ENCODE results near the gene TMEM140.

The TMEM140 gene

DNA sequence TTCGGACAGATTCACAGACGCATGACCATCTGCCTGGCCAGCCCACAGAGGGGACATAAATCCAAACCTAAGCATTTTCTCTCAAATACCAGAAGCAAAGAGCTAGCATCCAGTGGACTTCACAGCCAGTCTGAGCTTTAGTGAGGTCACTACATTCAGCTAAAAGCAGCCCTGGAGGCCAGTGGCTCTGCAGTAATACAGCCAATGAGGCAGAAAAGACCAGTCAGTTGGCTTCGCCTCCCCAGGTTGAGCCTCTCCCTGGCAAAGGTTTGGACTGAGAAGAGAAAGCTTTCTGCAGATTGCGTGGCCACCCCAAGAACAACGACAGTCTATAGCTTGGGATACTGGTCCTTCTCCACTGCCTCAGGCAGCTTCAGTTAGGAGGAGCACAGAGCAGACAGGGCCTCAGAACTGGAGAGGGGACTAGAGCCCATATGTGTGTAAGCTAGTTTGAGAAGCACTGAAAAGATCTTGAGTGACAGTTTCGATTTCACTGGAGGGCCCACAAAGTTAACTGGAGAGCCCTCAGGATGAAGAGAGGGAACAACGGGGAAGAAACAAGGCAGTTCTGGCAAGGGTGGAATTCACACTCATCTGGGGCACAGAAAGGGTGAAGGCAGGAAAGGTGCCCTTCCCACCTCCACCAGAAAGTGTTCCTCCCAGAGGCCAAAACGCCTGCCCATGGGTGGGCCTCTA, 59.7 kb downstream of the TMEM140 start:
- no peak overlapping the region for H3K4me3 ChIP-seq (ENCODE audit: control insufficient read depth, low read depth, low read length)
- no peak for DNase-seq (ENCODE audit: low read depth)
- TF ChIP-seq, protein P1, sequence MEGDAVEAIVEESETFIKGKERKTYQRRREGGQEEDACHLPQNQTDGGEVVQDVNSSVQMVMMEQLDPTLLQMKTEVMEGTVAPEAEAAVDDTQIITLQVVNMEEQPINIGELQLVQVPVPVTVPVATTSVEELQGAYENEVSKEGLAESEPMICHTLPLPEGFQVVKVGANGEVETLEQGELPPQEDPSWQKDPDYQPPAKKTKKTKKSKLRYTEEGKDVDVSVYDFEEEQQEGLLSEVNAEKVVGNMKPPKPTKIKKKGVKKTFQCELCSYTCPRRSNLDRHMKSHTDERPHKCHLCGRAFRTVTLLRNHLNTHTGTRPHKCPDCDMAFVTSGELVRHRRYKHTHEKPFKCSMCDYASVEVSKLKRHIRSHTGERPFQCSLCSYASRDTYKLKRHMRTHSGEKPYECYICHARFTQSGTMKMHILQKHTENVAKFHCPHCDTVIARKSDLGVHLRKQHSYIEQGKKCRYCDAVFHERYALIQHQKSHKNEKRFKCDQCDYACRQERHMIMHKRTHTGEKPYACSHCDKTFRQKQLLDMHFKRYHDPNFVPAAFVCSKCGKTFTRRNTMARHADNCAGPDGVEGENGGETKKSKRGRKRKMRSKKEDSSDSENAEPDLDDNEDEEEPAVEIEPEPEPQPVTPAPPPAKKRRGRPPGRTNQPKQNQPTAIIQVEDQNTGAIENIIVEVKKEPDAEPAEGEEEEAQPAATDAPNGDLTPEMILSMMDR (IDR thresholded peaks at IDR 0.05; ENCODE audit: control insufficient read depth, insufficient read depth, low read depth, low read length, missing control alignments): no peak

- TF ChIP-seq, protein P1 (IDR thresholded peaks at IDR 0.05; ENCODE audit: control insufficient read depth, insufficient read depth, low read depth, low read length, missing control alignments): no peak
- DNase-seq (ENCODE audit: low read depth): no peak
- no peak overlapping the region for H3K4me3 ChIP-seq (ENCODE audit: control insufficient read depth, low read depth, low read length)
These were observed 60.4 kb downstream of the TMEM140 start for GRCh38 chr7:135208102-135208793.

DNA sequence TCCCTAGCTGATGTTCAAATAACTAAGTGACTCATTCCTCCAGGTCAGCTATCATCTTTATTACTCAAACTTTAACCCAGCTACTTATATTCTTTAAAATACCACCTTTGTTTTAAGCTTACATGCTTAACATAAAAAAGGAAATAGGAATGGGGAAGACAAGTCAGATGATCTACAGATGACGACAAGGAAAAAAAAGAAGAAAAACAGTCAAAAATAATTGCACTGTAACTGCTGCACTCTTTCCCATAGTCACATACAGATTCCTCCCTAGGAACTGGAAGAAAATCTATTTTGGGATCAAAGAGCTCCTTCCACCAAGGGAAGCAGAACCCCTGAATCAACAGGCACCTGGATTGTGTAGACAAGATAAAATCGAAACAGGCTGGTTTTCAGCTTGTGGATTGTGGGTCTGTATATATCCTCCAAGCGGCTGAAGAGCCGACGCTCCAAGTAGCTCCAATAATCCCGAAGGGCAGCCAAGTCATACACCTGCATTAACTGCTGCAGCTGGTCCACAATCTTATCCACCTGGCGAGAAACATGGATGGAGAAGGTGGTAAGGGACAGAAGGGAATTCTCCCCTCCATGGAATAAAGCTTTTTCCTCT, 61.5 kb downstream of the TMEM140 start:
- TF ChIP-seq, protein P1 (IDR thresholded peaks at IDR 0.05; ENCODE audit: control insufficient read depth, insufficient read depth, low read depth, low read length, missing control alignments): no peak
- no peak overlapping the region for H3K4me3 ChIP-seq (ENCODE audit: control insufficient read depth, low read depth, low read length)
- DNase-seq (ENCODE audit: low read depth): no peak

- TF ChIP-seq, protein P1 (IDR thresholded peaks at IDR 0.05; ENCODE audit: control insufficient read depth, insufficient read depth, low read depth, low read length, missing control alignments): no peak
- H3K4me3 ChIP-seq (ENCODE audit: control insufficient read depth, low read depth, low read length): peak overlapping the region; percentile 73
- no peak for DNase-seq (ENCODE audit: low read depth)
These were observed 63.0 kb downstream of the TMEM140 start for GRCh38 chr7:135210888-135211178.

DNA sequence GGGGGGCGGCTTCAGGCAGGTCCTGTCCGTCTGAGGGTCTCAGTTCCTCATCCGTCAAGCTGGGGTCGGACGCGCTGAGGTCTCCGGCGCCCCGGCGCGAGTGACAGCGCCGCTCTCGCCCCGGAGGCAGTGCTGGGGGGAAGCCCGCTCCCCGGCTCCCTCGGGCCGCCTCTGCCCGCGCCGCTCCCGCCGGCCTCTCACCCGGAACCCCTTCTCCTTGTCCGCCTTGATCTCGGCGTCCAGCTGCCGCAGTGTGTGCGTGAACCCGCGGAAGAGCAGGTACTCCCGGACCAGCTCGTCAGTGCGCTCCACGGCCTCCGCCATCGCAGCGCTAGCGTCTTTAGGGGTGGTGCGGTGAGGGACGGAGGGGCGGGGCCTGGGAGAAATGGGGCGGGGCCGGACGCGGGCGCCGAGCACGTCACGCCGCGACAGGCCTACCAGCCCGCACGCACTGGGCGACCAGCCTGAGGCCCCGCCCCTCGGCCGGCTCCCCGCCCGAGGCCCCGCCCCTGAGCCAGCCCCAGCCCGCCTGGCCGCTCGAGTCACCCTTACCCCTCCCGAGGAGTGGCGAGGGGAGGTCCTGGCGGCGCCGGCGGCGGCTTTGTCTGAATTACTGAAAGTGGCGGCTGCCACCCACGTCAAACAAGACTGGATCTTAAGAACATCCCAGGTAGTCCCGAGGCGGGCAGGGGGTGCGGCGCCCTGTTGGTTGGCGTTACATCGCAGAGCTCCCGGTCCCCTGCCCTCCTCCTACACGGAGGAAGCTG, 63.5 kb downstream of the TMEM140 start, which contains the start of gene WDR91:
TSS of gene WDR91 (minus strand) at position 348 of the 767 bp plus-strand sequence. CDS start at position 324, 24 bp downstream.
- H3K4me3 ChIP-seq (ENCODE audit: control insufficient read depth, low read depth, low read length): peak within 1 kb of the TSS; percentile 90
- TF ChIP-seq, protein P1 (IDR thresholded peaks at IDR 0.05; ENCODE audit: control insufficient read depth, insufficient read depth, low read depth, low read length, missing control alignments): no peak
- peak; percentile 31 for DNase-seq (ENCODE audit: low read depth)

GRCh38 chr7:135211946-135212685, 64.2 kb downstream of the TMEM140 start:
- H3K4me3 ChIP-seq (ENCODE audit: control insufficient read depth, low read depth, low read length): peak overlapping the region; percentile 90
- DNase-seq (ENCODE audit: low read depth): peak; percentile 24
